Smooth muscle cell of the brain vasculature (primary cell): ENCODE measurements around the gene HEMK1.
A peak's percentile ranks its signal among the peaks of the same experiment; 100 is the strongest.

ENCODE experiments used
- DNase-seq: peaks from one replicate; pipeline ENCODE4 v3.0.0-alpha.2; 2012; ENCODE audit warnings: low read depth, low spot score

The HEMK1 gene

DNA sequence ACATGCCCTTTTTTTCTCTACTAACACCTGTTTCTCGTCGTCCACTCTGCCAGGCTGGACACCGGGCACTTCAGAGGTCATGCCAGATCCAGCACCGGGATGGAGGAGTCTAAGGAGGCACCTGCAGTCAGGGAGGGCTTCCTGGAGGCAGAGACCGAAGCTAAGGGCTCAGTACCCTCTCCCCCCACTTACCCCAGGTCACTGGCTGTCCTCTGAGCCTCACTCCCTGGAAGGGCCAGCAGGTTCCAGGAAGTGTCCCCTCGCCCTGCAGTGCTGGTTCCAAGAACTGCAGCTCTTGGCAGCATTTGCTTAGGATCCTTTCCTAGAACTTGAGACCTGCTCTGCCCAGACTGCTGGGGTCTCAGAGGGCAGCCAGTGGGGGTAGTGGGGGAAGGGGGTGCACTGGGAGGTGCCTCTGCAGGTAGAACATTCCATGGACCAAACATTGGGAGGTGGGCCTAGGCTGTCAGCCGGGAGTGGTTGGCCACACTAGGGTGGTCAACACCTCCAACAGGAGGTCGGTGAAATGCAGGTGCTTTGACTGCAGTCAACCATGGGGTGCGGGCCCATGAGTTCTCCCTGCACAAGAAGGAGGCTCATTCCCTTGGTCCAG, 30.9 kb downstream of the HEMK1 start:
- no peak for DNase-seq

DNA sequence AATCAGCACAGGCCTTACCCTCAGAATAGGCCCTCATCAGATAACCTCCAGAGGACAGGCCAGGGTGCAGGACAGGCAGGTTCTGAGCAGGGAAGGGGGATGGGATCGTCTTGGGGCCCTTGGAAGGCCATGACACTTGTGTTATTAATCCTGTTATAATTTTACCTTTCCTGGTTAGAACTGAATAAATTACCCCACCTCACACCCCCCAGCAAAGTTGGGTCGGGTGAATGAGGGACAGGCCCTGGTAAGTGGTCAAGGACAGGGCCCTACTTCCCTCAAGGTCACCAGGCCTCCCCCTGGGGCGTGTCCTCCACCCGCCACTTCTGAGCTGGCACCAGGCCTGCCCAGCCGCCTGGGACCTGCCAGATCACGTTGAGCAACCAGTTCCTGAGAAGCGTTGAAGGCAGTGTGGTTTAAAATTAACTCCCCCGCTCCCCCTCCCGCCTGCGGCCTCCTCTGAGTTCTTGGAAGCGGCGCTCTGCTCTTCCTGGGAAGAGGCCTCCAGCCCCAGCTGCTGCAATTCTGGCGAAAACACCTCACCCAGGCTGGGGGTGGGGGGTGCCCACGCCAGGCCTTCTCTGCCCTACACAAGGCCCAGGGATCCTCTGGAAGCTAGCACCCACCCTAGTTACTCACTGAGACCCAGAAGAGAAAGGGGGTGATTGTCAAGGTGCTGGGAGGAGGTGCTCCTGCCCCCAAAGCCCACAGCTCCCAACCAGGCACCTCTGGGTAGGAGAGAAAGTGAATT, 31.7 kb downstream of the HEMK1 start:
- DNase-seq = peak; percentile 83

DNA sequence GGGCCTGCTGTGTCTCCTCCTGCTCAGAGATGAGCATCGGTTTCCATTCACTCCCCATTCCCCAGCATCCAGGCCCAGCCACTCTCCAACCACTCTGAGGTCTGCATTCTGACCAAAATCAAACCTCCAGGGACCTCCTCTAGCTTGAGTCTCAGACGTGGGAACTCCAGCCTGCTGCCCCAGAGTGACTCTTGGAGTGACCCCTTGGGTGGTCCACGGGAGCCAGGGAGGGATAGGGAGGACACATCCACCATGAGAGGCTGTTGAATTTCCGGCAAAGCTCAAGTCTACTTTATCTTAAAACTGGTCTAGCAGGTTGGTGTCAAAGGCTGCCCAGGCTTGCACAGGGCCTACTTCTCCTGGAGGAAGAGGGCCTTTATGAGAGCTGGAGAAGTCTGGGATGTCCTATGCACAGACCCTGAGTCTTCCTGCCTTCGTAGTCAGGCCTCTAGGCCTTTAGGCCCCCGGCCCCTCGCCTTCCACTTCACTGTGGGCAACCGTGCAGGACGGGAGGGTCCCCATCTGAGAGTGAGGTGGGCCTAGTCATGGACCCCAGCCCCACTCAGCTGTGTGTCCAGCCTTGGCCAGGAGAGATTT, 33.4 kb downstream of the HEMK1 start:
- no peak for DNase-seq

DNA sequence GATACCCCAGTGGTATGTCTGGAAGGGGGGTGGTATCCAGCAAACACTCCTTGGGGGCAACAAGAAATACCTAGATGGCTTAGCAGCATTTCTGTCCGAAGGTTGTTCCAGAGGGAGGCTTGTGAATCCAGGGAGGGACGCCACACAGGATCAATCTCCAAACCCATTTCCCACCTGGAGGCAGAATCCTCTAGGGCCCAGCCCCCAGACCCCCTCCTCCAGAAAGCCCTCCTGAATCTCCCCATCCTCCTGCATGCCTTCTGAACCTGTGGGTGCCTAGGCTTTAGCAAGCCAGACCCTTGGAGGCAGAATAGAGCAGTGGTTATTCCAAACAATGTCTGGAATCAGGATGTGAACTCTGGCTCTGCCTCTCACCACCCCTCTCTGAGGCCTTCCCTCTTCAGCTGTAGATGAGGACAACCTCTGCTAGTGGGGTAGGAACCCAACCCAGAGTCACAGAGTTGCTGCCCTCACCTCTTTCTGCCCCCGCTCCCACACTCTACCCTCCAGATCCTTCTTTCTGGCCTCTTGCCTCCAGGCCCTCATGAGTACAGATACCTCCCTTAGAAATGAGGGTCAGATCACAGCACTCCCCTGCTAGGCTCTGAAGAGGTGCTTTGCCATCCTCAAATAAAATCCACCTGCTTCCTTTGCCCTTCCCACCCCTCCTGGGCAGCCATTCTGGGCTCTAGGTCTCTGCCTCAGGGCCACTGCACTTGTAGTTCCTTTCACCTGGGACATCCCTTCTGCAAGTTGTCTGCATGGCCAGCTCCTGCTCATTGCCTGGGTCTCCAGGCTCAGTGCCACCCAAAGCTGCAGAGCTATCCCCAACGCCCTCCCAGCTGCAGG, 34.2 kb downstream of the HEMK1 start:
- DNase-seq = no peak

DNA sequence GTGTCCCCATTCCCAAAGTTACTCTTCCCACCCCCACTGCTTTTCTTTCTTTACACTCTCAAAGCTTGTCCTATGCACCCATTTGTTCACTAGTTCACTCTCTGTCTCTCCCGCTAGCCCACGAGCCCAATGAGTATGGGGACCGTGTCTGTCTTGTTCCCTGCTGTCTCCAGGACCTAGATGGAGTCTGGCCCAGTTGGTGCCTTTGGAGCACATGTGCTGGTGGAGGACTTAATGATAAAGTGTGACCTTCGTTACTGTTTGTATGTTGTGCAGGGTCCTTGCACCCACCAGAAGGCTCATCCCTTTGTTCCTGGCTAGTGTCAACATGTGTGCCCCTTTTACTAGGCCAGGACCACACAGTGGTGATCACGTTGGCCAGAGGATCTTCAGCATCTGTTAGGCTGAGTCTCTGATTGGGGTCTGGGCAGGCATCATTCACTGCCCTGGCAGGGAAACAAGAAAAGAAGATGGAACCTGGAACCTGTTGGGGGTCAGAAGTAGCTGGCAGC, 34.8 kb downstream of the HEMK1 start:
- no peak for DNase-seq

DNA sequence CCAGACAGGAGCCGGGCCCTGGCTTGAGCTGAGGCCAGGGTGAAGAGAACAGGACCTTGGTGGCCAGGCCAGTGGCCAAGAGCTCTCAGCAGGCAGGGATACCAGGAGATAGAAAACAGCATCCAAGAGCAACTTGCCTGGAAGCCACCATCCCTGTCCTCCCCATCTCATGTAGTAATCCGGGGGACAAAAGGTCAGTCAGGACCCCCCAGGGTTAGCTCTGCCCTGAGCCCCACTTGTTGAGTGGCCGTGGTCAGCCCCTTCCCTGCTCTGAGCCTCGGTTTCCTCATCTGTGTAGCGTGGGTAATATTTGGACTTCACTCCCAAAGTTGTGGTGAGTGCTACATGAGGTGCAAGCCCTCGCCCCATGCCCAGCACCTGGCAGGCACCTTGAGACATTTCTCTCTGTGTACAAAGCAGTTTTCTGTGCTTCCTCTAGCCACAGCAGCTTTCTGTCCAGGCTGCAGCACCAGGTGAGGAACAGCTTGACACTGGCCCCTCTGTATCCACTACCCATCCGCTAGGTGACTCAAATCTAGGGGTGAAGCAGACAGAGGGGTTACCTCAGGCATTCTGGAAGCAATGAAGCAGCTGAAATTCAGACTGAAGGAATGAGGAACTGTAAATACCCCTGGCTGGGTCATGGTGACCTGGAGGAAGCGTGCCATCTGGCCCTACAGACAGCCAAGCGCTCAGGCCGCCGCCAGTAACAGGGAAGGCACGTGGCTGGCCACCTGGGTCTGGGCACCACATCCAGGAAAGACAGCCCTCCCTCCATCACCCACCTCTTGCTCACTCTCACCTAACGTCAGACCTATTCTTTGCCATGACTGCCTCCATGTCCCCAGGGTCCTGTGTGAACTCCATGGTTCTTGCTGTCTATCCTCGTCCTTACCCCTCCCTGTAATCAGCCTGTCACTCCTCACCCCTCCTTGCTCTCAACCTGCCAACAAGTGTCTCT, 35.6 kb downstream of the HEMK1 start:
- no peak for DNase-seq

DNA sequence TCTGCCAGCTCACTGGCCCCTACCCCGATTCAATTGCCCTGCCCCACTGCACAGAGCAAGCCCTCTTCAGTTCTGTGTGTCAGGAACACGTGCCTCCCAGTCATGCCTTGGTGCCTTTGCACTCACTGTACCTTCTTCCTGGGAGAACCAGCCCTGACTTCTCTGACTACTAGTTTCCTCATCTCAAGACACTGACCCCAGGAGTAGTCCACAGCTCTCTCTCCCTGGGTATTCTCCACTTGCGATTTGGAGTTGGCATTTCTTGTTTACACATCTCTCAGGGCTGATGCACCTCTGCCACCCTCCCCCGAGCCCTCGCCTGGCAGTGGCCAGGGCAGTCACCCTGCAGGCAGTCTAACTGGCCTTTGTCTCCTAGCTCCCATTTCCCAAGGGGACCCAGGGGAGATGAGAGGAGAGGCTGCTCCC, 36.6 kb downstream of the HEMK1 start:
- no peak for DNase-seq

DNA sequence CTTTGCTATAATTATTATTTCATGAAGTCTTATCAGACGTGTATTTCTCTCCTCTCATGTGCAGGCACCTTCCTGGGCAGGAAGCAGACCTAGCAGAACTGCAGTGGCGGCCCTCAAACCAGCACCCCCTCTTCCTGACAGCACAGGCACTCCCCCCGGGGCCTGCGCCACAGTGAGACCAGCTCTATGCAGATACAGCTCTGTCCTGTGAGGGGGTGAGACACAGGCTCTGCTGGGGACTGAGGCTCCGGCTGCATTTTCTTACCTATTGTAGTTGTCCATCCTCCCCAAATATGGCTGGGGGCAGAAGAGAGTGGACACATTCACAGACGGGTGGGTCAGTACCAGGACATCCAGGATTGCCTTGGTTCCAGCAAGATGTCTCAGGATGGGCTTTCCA, 37.3 kb downstream of the HEMK1 start:
- no peak for DNase-seq

DNA sequence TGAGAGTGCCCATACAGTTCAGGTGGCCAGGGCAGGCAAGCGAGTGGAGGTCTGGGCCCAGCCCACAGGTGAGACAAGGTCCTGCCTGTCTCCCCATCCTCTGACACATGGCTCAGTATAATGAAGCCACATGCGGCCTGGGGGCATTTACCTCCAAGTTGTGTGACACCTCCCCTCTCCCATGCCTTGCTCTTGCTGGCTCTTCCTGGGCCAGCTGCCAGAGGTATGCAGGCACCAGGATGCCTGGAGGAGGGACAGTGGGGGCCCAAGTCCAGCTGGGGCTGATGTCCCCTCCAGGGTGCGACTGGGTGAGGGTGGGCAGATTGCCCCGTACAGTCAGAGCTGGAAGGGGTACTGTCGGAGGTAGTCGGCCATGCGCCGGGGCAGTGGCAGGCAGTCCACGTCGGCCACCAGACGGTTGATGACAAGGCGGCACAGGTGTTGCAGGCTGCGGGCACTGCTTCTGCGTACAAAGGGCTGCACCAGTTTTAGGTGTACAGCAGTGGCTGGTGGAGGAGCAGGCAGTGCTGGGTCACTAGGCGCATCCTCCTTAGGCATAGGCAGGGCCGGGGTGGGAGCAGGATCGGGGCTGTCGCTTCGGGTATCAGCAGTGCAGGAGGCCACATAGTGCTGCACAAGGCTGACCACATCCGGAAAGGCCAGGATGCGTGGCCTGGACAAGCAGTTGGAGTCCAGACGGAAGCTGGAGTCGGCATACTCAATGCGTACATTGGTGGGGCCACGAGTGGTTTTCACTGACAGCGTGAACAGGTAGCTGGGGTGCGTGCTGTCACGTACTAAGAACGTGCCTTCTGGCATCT, 38.2 kb downstream of the HEMK1 start:
- no peak for DNase-seq

DNA sequence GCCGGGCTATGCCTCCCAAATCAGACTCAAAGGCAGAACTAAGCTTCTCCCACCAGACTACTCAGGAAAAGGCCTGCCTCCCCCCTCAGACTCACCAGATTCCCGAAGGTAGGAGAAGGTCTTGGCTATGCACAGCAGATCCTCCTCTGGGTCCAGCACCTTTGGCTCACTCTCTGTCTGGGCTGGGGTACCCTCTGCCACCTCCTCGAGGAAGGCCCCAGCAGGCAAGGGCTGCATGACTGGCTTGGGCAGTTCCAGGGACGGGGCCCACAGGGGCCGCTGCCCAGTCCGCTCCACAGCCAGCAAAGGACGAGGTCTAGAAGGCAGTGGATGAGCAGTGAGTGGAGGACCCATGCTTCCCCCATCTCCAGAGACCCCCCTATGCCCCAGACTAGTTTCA, 39.0 kb downstream of the HEMK1 start:
- DNase-seq = no peak

DNA sequence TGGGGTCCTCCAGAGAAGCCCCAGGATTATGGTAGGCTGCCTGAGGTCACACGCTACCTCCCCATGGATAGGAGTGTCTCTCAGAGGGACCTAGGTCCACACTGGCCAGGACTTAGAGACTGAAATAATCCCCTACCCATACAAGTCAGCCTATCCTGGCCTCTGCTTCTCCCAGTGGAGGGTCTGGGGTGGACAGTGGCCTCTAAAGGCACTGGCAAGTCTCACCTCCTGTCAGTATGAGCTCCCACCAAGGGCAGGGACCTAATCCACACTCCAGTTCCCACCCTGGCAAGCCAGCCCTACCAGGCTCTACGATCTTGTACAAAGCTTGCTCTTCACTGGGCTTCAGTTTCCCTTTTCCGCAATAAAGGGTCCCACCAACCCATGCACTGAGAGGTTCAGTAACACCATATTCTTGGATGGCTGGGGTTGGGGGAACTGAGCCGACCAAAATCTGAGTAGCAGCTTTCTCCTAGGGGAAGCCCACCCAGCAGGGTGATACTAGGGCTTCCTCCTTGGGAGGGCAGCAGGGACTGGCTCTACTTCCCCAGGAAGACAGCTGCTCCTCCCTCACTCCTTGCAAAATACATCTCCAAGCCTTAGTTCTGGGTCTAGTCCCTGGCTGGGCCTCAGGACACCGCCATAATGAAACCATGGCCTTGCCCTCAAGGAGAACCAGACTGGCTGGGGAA, 39.9 kb downstream of the HEMK1 start:
- DNase-seq = no peak

DNA sequence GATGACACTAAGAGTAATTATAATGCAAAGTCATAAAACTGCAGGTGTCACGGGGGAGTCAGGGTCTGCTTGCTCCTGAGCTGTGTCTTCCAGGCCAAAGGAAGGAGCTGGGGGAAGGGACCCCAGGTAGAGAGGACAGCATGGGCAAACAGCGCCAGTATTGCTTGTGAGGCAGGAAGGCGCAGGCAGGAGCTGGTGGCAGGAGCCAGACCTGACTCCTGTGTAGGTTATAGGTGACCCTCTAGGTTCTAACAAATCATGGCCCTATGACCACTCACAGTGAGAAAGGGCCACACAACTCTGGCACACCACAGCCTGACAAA, 40.4 kb downstream of the HEMK1 start:
- DNase-seq = no peak

DNA sequence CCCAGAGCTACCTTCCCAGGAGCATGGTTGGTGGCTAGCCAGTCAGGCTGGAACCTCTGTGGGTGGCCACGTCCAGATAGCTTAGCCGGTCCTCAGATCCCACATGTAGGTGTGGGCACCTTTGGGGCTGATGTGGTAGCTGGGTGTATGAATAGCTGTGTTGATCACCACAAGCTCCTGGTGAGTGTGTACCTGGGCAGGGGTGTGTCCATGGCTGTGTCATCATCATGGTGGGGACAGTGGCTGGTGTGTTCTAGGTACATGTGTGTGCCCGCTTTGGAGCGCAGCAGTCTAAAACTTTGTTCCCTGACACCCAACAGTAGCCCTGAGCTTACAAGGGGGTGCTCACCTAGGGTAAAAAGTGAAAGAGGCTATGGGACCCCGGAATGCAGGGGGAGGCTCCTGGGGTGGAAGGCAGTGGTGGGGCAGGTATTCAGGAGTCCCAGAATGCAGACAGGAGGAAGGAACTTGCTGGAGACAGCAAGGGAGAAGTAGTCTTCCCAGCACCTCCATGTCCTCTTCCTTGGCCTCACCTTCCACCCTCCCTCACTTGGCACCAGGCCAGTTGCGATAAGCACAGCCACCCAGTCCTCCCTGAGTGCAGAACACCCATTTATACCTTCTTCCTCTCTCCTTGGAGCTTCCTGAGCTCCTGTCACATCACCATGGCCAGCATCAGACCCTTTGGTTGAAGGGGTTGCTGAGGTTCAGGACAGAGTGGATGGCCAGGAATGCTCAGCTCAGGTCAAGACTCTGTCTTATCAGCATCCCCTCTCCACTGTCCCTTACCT, 41.1 kb downstream of the HEMK1 start:
- DNase-seq = no peak

DNA sequence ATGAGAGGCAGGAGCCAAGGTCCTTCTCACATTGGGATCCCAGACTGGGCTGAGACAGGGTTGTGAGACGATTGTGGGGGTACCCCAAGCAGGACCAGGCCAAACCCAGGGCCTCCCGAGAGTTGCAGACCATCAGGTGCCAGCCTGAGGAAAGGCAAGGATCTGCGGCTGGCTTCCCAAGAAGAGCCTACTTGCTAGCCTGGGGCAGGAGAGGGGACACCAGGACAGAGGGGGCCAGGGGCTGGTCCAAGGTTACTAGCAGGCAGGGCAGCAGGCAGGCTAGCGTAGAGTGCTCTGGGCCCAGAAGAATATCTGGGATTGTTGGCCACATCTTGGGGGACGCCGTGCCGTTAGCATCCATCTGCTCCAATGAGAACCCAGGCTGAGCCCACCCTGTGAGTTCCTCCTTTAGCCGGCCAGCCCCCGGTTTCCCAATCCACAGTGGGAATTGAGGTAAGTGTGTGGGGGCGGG, 41.7 kb downstream of the HEMK1 start:
- DNase-seq = no peak

DNA sequence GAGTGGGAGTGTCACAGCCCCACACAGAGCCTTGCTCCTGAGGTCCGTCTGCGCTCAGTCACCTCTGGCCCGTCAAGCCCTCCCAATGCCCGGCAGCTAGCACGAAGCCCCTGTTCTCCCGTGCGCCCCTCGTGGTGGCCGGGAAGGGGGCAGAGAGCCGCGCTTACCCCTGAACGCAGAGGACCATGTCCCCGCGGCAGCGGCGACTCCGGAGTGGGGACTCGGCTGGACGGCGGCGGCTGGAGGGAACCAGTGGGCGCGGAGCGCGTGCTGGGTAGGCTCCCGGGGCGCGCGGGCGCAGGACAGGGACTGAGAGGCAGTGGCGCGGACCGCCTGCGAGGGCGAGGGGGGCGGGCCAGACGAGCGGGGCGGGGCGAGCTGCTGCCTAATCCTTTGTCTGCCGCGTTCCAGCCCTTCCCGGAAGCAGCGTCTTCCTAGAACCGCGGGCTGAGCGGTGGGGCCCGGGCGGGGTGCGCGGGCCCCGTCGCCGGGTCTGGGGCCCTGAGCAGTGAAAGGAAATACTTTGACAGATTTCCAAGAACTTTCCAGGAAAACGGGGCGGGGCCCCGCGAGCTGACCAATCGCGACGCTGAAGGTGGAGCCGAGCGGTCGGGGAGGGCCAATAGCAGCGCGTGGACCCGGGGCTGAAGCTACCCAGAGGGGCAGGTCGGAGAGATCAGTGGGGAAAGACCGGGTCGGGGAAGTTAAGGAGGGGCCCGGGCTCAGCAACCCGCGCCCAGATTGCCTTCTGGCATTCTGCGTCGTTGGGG, 42.3 kb downstream of the HEMK1 start, which contains the start of gene CISH:
TSS of gene CISH (minus strand) at position 311 of the 770 bp plus-strand sequence. CDS start at position 187, 124 bp downstream.
- peak; percentile 68 for DNase-seq

DNA sequence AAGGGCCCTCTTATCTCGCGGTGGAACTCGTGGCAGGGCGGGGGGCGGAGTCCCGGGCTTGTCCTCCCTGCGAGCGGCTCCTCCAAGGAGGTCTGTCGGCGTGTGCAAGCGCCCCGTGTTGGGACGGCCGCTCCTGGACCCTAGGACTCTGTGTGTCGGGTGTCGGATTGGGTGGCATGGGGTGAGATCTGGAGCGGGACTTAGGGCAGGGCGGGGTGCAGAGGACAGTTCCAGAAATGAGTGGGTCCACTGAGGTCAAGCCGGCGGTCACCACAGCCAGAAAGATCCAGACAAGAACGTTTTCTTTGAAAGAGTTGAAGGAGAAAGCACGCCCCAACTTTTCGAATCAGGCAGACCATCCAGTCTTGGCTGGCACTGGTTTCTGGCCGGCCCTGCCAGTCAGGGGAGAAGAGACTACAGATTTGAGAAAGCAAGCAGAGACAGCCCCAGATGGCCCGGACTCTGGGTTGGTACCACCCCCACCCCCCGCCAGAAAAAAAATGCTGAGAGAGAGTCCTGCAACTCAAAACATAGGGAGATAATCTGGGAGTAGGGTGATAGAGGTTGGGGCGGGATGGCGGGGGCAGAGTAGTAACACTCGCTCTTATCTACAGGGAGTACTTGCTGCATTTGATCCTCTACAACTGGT, 43.0 kb downstream of the HEMK1 start:
- no peak for DNase-seq
